AG09309 (cell line): Measurements from ENCODE around the gene GGA1.
A peak's percentile ranks its signal among the peaks of the same experiment; 100 is the strongest.
"Not testable (repeated sequence)": the region's sequence is repeated elsewhere in the genome, so short reads cannot be mapped to it uniquely, and the experiment has no call there.

Experiments used
- DNase-seq: peaks from one replicate; pipeline ENCODE4 v3.0.0-alpha.2; 2010; ENCODE audit warnings: low read depth
- H3K4me3 ChIP-seq: 2 replicates; pipeline ENCODE4 v1.5.1; 2011; ENCODE audit warnings: mild to moderate bottlenecking, low read depth, low read length, moderate library complexity; ENCODE audit not compliant: control insufficient read depth
- TF ChIP-seq, protein P1 (sequence below): IDR thresholded peaks from 2 replicates; pipeline ENCODE4 v1.5.1; 2011; ENCODE audit warnings: mild to moderate bottlenecking, low read depth, low read length, inconsistent platforms; ENCODE audit not compliant: insufficient read depth, control insufficient read depth; ENCODE audit errors: missing control alignments

The GGA1 gene

DNA sequence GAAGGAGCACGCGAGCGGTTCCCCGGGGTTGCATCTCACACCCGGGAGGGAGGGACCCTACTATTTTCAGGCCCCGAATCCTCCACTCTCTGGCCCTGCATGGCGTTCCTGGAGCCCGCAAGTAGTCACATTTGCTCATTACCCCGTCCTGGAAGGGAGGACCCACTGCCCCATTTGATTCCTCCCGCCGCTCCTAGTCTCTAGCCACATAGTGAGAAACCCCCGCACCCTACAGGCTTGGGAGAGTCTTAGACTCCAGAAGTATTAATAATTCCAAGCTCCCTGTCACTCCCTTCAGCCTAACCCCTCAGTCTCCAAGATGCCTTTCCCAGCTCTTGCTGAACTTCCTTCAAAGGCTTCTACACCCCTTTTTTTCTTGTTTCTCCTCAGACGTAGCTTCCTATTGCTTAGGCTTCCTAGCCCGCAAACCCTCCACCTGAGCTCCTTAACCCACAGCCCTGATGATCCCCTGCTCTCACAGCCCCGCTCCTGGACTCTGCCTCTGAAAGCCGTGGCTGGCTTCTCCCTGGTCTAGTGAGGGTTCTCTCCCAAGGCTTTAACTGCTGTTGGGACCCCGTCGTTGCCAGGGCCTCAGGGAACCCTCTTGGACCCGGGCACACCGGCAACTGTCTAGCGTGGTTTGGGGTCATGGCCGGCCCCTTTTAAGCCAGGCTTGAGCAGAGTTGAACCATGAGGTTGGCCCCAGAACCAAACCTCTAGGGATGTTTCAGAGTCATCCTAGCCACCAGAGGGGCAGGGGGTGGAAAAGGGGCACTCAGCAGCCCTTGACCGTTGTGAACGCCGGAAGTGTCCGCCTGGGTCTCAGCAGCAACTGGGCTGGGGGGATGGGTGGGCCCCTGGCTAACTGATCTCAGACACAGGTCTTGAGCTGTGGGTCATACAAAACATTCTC, 862 bp downstream of the GGA1 start:
- TF ChIP-seq, protein P1, sequence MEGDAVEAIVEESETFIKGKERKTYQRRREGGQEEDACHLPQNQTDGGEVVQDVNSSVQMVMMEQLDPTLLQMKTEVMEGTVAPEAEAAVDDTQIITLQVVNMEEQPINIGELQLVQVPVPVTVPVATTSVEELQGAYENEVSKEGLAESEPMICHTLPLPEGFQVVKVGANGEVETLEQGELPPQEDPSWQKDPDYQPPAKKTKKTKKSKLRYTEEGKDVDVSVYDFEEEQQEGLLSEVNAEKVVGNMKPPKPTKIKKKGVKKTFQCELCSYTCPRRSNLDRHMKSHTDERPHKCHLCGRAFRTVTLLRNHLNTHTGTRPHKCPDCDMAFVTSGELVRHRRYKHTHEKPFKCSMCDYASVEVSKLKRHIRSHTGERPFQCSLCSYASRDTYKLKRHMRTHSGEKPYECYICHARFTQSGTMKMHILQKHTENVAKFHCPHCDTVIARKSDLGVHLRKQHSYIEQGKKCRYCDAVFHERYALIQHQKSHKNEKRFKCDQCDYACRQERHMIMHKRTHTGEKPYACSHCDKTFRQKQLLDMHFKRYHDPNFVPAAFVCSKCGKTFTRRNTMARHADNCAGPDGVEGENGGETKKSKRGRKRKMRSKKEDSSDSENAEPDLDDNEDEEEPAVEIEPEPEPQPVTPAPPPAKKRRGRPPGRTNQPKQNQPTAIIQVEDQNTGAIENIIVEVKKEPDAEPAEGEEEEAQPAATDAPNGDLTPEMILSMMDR = no peak
- DNase-seq = no peak
- peak overlapping the region; percentile 82 for H3K4me3 ChIP-seq

DNA sequence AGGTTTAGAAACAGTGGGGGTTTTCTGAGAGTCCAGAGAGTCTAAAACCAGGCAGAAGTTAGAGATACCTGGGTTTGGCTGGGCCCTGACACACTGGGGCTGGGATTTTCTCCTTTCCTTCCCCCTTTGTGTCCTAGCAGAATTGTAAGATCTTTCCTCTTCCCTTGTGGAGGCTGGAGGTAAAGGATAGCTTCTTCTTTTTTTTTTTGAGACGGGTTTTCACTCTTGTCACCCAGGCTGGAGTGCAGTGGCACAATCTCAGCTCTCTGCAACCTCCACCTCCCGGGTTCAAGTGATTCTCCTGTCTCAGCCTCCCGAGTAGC, 1.5 kb downstream of the GGA1 start:
- peak overlapping the region; percentile 82 for H3K4me3 ChIP-seq
- not testable (repeated sequence) for DNase-seq

DNA sequence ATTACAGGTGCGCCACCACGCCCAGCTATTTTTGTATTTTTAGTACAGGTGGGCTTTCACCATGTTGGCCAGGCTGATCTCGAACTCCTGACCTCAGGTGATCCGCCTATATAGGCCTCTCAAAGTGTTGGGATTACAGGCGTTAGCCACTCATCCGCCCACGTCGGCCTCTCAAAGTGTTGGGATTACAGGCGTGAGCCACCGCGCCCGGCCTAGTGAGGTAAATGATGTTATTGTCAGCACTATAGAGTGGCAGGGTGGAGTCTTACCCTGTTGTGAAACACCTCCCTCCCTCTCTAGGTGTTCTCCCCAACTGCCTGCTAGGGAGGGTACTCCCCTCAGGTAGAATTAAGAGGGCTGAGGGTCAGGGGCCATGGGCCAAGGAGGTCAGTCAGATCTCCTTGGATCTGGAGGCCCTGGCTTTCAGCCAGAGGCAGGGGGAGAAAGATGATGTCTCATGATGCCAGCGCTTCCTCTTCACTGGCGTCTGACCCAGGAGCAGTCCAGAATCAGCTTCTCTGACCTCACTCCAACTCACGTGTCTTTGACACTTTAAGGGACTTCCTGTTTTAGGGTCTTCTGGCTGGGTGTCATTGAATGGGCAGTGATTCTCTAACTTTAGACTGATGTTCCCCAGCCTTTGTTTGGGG, 2.0 kb downstream of the GGA1 start:
- no peak for DNase-seq
- TF ChIP-seq, protein P1 = no peak
- H3K4me3 ChIP-seq = no peak overlapping the region

DNA sequence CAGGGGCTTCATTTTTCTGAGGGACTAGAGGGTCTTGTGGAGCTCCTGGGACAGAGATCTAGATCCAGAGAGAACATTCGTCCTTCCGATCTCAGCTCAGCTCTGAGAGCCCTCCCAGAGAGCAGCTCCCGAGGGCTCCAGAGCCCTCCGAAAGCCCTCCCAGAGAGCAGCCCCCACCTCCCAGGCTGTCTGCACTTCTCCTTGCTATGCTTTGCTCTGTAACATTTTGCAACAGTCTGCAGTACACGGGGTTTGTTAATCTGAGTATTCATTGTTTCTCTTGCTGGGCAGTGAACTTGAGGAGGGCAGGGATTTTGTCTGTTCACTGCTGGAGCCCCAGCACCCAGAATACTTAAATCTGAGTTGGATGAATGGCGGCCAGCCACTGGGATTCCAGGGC, 2.6 kb downstream of the GGA1 start:
- TF ChIP-seq, protein P1 = no peak
- no peak for DNase-seq
- no peak overlapping the region for H3K4me3 ChIP-seq

DNA sequence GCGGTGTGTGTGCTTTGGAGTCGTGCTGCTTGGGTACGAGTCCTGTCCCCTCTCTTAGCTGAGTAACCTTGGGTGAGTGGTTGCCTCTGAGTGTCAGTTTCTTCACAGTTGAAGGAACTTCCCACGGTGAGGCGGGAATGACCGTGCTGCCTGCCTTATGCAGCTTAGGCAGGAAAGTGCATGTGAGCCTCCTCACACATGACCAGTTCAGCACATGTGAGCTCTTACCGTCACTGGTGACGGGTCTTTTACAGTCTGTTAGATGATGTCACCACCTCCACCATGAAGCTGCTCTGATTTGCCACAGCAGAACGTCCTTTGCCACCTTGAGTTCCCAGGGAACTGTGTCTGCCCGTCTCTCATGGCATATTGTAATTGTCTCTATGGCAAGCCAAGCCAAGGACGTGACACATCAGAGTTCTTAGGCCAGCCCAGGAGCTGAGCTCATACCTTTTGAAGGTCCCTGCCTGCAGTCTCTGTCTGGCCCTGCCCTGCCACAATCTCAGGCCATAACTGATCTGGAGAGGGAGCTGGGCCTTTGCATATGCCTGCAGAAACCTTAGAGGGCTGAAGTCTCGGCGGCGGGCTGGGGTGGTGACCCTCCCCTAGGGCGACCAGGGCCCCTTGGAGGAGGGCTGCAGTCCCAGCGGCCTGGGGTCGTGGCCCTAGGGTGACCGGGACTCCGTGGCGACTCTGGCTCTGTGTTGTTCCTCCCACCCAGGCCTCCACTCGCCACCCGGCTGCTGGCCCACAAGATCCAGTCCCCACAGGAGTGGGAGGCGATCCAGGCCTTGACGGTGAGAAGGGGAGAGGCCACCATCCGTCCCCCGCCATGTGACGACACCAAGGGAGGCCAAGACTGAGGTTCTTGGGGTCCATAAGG, 7.8 kb downstream of the GGA1 start:
- TF ChIP-seq, protein P1 = no peak
- DNase-seq = no peak
- H3K4me3 ChIP-seq = no peak overlapping the region

DNA sequence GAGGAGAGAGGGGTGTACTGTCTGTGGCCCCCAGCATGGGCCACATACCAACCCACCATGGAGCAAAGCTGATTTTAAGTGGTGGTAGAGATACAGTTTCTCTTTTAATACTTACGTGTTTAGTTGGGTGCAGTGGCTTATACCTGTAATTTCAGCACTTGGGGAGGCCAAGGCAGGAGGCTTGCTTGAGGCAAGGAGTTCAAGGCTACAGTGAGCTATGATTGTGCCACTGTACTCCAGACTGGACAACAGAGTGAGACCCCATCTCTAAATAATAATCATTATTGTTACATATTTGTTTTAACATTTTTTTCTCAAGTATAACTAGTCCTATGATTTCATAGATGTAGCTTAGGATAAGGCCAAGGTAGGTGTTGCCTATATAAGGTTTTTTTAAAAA, 8.8 kb downstream of the GGA1 start:
- no peak for DNase-seq
- H3K4me3 ChIP-seq = no peak overlapping the region
- TF ChIP-seq, protein P1 = no peak

DNA sequence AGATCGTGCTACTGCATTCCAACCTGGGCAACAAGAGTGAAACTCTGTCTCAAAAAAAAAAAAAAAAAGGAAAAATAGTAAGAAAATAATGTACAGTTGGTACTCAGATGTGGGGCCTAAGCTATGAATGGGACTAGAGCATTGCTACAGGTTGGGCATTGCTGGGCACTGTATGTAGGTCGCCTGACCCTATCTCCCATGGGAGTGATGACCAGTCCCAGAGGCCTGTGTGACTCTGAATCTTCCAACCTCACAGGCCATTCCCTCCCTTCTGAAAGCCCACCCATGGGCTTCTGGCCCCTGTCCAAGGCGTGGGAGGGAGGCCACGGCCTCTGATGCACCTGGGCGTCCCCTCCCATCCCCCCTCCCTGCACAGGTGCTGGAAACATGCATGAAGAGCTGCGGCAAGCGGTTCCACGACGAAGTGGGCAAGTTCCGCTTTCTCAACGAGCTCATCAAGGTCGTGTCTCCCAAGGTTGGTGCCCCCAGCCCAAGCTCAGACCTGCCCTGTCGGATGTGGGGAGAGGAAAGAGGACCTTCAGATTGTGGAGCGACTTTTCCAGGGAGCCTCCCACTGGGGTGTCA, 9.5 kb downstream of the GGA1 start:
- TF ChIP-seq, protein P1 = no peak
- DNase-seq = no peak
- no peak overlapping the region for H3K4me3 ChIP-seq
